GM21619 (cell line): Measurements from ENCODE around the gene TYRO3.
"Not testable (repeated sequence)": the region's sequence is repeated elsewhere in the genome, so short reads cannot be mapped to it uniquely, and the experiment has no call there.

Experiments
- ATAC-seq: cut with Tn5 transposase; IDR thresholded peaks from one replicate; pipeline ENCODE4 v1.9.1; 2021; ENCODE audit not compliant: unreplicated experiment

TYRO3 gene

GRCh38 chr15:41571948-41572347 is 12.9 kb downstream of the TYRO3 start:
- no peak for ATAC-seq

- no peak for ATAC-seq
These were observed 13.9 kb downstream of the TYRO3 start for GRCh38 chr15:41572866-41573265.

GRCh38 chr15:41573396-41573795 is 14.4 kb downstream of the TYRO3 start:
- ATAC-seq, result no peak

GRCh38 chr15:41574158-41574557 is 15.1 kb downstream of the TYRO3 start:
- ATAC-seq, result no peak

GRCh38 chr15:41575282-41575681 is 16.3 kb downstream of the TYRO3 start:
- no peak for ATAC-seq

GRCh38 chr15:41577863-41578735 is 19.1 kb downstream of the TYRO3 start:
- no peak for ATAC-seq

- no peak for ATAC-seq
These were observed 19.8 kb downstream of the TYRO3 start for GRCh38 chr15:41578736-41579383.

GRCh38 chr15:41581110-41581509 is 22.1 kb downstream of the TYRO3 start:
- no peak for ATAC-seq

GRCh38 chr15:41583795-41584194 is 24.8 kb downstream of the TYRO3 start:
- no peak for ATAC-seq

GRCh38 chr15:41584636-41585126 is 25.7 kb downstream of the TYRO3 start:
- no peak for ATAC-seq

GRCh38 chr15:41585127-41586047 is 26.4 kb downstream of the TYRO3 start:
- ATAC-seq, result no peak

- not testable (repeated sequence) for ATAC-seq
These were observed 27.7 kb downstream of the TYRO3 start for GRCh38 chr15:41586531-41587282.

GRCh38 chr15:41589018-41589417 is 30.0 kb downstream of the TYRO3 start:
- ATAC-seq, result not testable (repeated sequence)

GRCh38 chr15:41589571-41589970 is 30.6 kb downstream of the TYRO3 start:
- ATAC-seq, result not testable (repeated sequence)

- ATAC-seq, result not testable (repeated sequence)
These were observed 32.2 kb downstream of the TYRO3 start for GRCh38 chr15:41591217-41591616.

- ATAC-seq, result not testable (repeated sequence)
These were observed 33.7 kb downstream of the TYRO3 start for GRCh38 chr15:41592718-41593117.

- ATAC-seq, result no peak
These were observed 36.1 kb downstream of the TYRO3 start for GRCh38 chr15:41594801-41595746.

GRCh38 chr15:41596972-41597371 is 38.0 kb downstream of the TYRO3 start:
- no peak for ATAC-seq

- ATAC-seq, result no peak
These were observed 38.8 kb downstream of the TYRO3 start for GRCh38 chr15:41597787-41598186.
